GM21723 (cell line): ENCODE measurements around the gene GALNT6.

ENCODE experiments used
- ATAC-seq: cut with Tn5 transposase; IDR thresholded peaks from one replicate; pipeline ENCODE4 v1.9.1; 2021; ENCODE audit warnings: mild to moderate bottlenecking, moderate library complexity; ENCODE audit not compliant: unreplicated experiment

Gene GALNT6

DNA sequence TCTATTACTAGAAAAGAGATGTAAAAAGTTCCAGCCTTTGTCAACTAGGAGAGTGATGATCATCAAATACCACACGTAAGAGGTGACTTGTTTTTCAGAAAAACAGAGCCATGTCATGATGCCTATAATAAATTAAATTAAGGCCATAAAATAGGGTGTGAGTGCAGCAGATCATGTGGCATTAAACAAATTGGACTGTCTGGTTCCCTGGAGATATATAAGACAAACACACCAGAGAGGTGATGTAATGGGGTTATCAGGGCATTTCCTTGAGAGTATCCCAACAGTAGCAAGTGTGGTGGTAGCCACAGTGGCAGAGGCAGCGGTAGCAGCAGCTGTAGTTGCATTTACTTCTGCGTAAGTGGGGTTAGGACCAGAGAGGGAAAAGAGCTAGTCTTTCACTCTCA, 14.6 kb upstream of the GALNT6 start:
- ATAC-seq = no peak

DNA sequence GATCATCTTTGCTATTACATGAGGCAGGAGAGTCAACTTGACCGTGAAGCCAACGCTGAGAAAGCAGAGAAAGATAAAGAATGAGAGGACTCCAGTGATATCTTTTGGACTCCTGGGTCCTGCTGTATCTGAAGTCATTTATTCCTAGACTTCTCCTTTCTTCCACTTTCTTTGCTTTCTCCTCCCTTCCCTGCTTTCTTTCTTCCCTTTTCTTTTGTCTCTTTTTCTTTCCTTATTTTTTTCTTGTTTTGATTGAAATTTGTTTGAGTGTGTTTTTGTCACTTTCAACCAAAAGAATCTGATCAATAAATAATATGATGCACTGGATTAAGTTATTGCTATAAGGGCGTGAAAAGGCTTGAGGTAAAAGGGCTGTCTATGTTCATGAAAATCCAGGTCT, 13.4 kb upstream of the GALNT6 start:
- ATAC-seq = no peak

DNA sequence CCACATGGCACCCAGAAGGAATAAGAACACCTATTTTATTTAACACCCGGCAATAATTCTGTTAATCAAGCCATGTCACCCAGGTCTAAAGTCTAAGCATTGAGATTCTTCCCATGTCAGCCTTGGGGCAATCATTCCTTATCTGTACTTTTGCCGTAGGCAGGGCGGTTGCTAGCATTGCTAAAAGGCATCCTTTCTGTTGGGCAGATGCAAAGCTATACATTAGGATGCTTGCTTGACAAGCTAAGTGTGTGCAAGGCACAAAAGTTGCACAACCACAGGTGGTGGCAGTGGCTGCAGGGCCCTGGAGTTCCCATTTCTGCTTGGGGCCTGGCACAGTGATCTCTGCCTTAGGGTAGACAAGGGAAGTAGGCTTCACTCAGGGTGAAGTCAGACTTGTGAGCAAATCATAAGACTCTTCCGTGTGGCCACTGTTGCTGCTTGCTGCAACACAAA, 12.5 kb upstream of the GALNT6 start:
- ATAC-seq = no peak

DNA sequence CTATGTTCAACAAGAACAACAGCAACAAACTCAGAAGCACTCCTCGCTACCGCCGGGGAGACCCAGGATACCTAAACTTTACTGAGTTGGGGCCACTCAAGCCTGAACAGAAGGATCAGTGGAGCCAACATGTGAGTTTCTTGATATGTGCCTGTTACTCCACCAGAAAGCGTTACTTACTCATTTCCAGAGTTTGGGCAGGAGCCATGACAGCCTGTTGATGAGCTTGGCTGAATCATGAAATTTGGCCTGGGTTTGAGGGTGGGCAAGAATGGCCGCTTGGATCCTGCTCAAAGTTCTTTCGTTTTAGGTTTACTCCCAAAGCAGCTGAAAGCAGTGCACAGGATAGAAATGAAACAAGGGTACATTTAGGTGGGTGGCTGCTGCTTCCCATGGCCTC, 12.0 kb upstream of the GALNT6 start:
- no peak for ATAC-seq

DNA sequence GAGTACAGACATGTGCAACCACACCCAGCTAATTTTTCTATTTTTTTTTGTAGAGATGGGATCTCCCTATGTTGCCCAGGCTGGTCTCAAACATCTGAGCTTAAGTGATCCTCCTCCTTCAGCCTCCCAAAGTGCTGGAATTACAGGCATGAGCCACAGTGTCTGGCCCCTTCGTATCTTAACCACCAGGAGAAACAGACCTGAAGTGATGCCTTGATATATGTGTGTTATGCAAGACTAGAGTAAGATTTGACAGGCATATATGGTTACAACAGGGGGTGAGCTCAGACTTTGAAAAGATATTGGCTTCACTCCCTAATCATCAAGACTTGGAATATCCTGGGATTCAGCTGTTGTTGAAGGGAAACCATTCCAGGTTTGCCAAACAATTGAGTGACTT, 10.7 kb upstream of the GALNT6 start:
- ATAC-seq = no peak

DNA sequence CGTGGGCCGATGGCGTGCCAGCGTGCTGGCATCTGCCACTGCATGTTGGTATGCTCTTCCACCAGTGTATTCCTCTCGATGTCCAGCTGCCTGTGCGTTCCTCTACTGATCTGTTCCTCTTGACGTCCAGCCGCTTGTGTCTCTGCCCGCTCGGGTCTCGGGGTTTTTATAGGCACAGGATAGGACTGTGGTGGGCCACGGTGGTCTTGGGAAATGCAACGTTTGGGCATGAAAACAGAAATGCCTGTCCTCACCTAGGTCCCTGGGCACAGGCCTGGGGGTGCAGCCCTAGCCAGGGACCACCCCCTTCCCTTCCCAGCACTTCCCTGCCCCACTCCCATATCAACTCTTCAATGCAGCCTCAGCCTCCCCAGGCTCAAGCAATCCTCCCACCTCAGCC, 10.3 kb upstream of the GALNT6 start:
- no peak for ATAC-seq

DNA sequence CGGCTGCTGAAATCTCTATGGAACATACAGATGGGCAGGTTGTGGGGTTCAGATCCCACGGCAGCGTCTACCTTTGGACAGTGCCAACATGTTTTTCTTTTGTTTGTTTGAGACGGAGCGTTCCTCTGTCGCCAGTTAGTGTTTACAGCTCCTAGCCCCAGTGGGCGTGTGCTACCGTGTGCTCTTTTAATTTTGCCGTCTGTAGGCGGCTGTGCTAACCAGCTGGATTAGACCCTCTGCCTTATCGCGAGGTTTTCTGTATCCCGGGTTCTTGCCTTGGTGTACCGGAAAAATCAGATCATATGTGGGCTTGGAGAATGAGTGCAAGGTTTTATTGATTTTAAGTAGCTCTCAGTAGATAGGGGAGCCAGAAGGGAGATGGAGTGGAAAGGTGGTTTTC, 9.8 kb upstream of the GALNT6 start:
- no peak for ATAC-seq

DNA sequence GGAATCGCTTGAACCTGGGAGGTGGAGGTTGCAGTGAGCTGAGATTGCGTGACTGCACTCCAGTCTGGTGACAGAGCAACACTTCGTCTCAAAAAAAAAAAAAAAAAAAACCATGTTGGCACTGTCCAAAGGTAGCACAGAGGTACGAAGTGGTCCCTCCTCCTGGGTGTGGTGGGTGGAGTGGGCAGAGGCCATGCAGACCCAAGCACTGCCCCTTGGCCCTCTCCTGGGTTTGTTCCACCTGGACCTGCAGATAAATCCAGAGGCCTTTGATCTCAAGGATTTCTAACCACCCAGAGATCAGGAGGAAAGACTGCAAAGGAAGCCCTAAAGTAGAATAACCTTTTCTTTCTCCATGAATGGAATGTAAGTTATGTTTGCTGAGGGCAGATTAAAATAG, 8.7 kb upstream of the GALNT6 start:
- no peak for ATAC-seq

DNA sequence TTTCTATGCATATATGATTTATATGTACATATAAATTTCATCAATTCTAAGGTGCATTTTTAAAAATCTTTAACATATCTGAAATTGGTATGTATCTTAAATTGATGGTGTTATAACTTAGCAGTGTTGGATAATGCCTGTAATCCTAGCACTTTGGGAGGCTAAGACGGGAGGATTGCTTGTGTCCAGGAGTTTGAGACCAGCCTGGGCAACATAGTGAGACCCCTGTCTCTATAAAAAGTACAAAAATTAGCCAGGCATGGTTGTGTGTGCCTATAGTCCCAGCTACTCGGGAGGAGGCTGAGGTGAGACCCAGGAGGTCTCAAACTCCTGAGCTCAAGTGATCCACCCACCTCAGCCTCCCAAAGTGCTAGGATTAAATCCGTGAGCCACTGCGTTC, 6.5 kb upstream of the GALNT6 start:
- ATAC-seq = no peak

DNA sequence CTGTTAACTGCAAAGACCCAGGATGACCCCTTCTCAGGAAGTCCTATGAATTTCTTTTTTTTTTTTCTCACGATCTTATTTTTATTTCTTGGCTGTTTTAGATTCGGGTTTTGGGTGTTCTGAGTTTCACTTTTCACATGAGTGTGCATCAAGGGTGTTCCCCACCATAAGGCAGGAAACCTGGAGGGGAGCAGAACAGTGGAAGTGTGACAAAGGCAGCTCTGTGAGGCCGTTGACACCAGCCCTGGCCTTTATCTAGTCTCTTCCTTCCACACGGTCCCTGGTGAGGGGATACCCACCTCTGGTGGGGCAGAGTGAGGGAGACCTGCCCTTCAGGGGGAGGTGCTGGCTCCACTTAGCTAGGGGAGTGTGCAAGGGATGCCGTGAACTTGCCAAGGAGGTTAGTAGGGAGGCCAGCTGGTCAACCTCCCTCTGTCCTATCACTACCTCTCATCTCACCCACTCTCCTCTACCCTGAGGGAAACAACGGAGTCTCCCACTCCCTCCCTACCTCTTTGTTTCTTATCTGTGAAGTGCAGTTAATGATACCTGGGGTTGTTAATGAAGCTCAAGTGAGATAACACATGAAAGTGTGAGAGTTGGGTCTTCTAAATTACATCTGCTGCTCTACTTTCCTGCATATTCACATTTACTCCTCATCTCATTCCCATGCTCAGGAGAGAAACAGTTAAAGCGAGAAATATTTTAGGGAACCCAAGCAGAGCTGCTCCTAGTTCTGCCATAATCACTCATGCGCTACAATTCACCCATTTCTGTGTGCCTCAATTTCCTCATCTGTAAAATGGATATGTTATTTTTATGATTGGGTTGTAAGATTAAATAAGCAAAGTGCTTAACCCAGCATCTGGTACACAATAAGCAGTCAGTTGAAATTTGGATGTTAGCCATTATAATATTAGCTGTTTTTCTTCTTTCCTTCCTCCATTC, 4.4 kb upstream of the GALNT6 start:
- ATAC-seq = peak; percentile 42

DNA sequence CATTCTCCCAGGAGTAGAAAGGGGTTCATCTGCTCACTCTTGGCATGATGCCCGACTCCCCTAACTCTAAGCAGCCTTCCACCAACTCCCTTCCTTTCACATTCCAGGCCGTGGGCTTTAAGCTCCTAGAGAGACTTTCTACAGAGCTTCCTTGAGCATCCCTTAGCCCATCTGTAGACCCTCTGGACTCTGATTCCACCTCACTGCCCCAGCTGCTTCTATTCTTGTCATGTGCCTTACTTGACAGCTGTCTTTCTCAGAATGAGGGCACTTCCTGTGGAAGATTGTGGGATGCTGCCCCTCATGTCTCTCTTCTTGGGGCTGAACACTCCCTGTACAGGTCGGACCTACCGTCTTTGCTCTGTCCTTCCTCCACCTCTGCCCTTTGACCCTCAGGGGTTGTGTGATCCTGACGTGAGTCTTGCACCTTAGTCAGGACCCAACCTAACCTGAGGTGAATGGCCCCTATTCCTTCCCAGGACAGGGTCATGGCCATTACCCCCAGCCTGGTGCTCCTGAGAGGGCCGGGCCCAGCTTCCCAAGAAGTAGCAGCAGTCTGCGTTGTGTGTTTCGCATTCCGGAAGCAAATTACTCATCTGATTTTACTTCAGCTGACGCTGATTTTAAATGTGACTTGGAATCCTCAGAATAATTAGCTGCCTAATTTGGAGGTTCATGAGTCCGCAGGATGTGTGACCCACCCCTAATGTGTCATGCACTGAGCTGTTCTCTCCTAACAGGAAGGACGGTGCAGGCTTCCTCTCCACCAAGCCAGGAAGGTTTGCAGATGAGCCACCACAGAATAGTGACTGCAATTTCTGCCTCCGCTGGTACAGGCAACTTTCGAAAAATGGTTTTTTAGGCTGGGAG, 2.7 kb upstream of the GALNT6 start:
- no peak for ATAC-seq

DNA sequence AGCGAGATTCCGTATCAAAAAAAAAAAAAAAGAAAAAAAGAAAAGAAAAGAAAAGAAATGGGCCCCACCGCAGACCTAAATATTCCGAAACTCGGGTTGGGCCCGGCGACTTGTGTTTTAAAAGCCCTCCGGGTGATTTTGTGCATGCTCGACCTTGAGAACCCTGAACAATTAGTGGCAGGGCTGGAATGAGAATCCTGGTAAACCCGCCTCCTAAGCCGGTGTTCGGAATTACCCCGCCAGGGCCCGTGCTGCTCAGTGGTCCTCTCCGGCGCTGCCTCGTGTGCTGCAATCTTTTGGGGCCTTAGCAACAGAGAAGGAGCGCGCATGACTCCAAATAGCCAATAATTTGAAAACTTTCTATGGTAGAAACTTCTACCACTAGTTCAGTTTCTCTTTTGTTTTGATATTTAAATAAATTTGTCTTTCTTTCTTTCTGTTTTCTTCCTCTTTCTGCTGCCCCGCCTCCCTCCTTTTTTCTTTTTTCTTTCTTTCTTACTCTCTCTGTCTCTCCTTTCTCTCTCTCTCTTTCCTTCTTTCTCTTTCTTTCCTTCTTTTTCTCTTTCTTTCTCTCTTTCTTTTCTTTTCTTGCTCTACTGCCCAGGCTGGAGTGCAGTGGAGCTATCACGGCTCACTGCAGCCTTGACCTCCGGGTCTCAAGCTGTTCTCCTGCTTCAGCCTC, 1.5 kb upstream of the GALNT6 start:
- peak; percentile 42 for ATAC-seq

DNA sequence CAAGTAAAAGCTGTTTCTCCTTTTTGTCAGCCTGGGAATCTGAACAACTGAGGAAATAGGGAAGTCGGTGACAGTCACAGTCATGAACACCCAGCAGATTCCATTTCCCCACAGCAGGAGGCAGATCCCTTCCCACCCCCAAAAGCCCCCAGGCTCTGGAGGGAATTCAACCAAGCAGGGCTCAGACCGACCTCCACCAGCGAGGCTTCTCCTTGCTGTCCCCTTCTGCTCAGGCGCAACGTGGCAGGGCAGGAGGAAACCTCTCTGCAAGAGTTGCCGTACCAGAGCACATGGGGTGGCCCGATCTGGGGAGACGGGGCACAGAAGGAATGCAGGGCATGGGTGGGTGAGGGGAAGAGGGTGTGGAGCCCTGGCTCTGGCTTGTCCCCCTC, 319 bp downstream of the GALNT6 start:
- ATAC-seq = peak; percentile 7

DNA sequence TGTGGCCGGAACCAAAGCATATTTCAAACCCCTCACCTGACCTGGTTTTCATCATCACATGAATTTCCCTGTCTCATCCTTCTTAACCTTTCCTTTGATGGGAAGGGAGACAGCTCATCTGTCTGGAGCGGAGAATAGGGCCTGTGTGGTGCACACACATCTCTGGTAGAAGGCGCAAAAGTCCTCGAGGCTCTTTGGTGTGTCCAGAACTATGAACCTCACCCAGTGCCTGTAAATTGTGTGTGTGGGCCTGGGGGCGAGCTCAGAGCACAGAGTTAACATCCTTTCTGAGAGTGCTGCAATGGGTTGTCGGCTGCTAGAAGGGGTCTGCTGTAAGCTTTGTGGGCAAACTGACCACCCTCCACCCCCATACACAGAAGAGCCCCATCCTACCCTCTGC, 749 bp downstream of the GALNT6 start:
- no peak for ATAC-seq

DNA sequence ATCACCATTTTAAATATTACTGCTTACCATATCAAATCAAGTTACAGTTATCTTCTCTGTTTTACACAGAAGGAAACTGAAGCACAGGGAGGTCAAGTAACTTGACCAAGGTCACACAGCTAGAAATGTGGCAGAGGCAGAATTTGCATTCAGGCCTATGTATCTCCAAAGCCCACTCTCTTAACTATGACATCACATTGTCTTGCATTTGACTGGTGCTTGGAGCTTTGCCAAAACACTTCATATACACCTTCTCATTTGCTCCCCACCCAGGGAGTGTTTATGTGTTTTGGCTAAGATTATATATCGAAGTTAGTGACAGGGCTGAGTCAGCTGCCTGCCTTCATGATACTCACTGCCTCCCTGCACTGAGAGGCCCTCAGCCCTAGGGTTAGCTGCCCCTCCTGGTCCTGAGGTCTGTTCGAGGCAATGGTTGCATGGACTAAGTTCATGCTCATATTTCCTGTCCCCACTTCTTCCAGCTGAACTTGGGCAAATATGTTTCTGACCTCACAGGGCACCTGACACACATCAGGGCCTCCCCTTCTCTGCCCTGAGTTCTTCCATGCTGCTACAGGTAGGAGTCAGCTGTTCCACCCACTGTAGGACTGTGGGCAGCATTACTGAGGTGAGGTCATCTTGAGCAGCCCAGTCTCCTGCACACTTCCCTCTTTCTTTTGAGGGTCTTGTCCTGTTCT, 1.8 kb downstream of the GALNT6 start:
- ATAC-seq = no peak

DNA sequence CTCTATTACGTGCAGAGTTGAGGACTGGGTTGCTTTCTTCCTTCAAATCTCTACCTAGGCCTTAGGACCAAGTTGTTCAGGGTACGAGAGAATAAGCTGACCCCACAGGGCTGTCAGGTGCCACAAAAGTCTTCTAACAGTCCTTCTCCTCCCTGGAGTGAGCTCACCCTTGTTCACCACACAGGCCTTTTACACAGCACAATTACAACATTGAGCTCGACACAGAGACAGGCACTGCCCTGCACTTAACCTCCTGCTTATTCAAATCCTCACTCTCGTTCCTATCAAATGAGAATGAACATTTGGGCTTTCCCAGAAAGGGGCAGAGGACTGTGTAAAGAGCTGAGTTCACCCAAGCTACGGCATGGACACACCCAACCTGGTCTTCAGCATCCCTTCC, 2.4 kb downstream of the GALNT6 start:
- ATAC-seq = no peak

DNA sequence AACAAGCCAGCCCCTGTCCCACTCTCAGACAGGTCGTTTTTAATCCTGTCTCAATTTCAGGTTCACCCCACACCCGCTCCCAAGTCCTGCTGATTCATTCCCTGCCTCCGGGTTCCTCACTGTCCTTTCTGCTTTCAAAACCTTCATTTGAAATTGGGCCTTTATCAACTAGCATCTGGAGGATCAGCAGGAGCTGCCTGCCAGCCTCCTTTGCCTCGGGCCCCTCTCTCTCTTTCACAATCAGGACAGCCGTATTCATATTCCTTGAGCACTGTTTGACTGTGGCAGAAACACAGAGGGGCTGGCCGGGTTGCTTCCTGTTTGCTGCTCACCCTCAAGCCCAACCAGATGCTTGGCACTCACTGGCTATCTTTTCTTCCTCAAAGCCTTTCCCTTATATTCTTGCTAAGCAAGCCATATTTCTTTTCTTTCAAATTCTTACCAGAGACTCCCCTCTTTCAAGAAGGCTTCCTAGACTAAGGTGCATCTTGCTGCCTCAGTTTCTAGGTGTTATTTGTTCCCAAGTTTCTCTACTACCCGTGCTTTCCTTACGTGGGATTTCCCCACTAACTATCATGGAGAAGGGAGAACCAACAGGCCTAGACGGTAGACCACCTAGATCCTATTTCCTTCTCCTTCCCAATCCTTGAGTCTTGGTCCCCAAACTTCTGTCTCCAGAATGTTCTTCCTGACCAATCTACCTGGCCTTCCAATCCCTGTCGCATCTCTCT, 3.0 kb downstream of the GALNT6 start:
- no peak for ATAC-seq

DNA sequence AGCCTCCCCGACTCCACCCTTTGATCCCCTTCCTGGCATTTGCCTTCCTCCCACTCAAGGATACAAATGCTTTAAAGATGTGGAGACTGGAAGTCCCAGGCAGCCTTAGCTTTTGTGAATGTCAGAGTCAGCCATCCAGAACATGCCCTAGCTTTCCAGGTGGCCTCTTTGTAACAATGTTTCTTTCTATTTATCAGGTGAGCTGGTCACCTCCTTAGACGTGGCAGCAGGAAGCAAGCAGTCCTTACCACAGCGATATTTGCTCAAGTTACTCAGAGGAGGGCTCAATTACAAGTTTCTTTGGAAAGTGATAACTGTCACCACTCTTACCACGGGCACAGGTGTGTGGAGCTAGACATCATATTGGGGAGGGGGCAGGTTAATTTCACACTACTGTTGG, 4.9 kb downstream of the GALNT6 start:
- ATAC-seq = no peak

DNA sequence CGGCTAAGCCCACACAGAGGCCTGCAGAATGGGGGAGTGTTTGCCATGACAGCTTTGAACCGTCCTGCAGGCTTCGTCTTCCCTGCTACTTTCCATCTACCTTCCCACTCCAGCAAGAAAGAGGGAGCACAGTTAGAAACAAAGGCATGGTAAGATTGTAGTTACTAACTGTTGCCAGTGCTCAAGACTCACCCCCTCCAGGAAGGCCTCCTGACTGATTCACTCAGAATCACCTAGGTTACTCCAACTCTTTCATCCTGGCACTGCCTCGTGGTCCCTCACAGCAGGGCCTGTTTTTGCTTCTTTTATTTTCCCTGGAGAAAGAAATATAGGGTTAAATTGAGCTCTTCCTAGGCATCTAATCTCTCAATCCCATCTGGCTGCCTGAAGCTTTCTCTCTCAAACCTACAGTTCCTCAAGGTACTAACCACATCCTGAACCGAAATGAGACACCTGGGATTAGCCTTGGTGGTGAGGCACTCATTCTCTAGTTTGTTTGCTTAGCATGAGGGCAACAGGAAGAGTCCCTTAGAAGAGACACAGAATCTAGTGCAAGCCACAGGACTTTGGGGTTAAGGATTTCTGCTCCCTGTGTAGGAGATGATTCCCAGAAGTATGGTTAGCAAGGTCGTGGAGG, 7.8 kb downstream of the GALNT6 start:
- no peak for ATAC-seq

DNA sequence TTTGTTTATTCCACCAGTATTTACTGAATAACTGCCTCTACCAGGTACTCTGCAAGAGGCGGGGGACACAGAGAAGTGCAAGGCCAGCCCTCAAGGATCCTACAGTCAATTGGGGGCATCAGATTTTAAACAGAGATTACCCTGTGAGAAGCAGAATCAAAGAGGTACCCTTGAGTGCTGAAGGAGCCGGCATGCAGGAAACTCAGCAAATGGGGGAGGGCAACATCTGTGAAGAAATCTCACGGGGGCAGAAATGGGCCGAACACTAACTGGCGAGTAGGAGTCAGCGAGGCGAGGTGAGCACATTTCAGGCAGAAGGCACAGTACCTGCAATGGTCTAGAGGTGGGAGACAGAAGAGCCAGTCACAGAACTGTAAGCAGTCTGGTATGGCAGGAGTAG, 9.0 kb downstream of the GALNT6 start:
- no peak for ATAC-seq
